GM18909 (cell line): ENCODE data around the gene CUL4B.
A peak's percentile ranks its signal among the peaks of the same experiment; 100 is the strongest.
"Not testable (repeated sequence)": the region's sequence is repeated elsewhere in the genome, so short reads cannot be mapped to it uniquely, and the experiment has no call there.

Source experiments
- ATAC-seq: cut with Tn5 transposase; IDR thresholded peaks from one replicate; pipeline ENCODE4 v1.9.1; 2021; ENCODE audit warnings: mild to moderate bottlenecking; ENCODE audit not compliant: unreplicated experiment, poor library complexity

Gene CUL4B

DNA sequence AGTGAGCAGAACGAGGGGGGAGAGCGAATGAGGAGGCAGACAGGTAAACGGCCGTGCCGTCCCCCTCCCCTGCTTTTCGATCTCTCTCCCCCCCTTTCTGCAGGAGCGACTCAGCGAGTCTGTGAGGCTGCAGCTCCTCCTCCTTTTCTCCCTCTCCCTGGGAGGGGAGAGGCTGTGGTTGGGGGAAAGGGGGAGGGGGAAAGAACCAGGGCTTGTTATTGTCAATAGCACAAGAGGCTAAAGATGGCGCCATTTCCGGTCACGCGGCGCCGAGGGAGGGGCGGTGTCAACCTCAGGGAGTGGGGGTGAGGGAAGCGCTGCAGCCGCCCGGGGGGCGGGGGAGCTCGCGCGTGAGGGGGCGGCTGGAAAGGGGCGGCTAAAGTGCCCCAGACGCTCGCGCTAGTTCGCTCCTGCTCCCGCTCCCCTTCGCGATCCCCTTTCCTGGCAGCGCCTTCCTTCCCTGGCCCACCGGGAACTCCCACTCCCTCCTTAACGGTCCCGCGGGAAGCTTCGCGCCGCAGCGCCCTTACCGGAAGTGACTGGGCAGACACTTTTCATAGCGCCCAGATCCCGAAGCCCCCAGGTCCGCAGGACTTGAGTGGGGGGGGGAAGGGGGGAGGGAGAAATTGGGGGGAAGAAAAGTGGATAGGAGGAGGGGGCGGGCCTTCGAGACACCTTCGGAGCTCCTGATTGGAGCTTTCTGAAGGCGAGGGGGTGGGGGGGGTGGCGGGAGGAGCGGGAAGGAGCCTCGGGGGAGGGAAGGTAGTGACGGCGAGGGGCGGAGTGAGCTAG lies at the start of gene CUL4B:
Gene CUL4B, minus strand, starts transcription at position 121 of the 792 bp plus-strand sequence. CDS start 324 bp downstream, outside the sequence.
- peak; percentile 83 for ATAC-seq

DNA sequence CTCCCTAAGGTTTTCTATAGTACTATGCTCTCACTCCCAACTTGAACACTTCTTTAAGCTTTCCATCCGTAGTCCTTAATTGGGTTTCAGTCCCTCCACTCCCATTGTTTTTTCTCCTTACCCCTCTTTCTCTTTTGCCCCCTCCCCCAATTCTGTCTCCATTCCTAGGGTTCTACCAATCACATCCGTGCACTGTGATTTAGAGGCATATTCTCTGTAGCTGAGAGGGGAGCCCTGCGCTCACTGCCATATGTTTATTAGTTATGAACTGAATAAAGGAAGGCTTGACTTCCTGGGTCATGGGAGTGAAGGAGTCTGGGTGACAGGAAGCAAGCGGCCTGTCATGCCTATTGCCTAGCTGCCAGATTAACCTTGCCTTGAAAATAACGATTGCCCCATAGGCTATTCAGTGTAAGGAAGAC lies 43.6 kb upstream of the CUL4B start:
- peak; percentile 62 for ATAC-seq

DNA sequence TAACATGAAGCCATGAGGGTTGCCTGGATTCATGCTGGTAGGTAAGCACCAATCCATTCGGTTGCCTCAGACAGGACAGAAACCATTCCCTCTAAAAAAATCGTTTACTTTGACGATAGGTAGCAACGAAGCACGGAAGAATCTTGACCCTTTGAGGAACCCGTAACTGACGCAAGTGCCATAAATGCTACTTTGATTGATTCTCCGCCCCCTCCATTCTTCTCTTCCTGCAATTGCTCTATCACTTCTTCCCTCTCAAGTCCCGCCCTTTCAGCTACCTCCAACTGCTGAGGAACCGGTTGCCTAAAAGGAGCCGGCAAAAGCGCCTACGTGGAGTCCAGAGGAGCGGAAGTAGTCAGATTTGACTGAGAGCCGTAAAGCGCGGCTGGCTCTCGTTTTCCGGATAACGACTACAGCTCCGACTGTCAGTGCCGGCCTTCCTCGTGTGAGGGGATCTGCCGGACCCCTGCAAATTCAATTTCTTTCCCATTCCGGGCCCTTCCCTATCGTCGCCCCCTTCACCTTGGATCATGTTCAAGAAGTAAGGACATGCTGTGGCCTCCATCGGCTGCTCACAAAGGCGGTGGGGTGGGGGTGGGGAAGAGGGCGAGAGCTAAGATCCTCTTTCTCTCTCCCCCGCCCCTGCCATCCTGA lies 43.1 kb upstream of the CUL4B start, which contains the start of gene MCTS1:
Gene MCTS1, plus strand, starts transcription at position 395 of the 654 bp plus-strand sequence. Its CDS starts 136 bp downstream, at position 531.
- ATAC-seq, result peak; percentile 93

DNA sequence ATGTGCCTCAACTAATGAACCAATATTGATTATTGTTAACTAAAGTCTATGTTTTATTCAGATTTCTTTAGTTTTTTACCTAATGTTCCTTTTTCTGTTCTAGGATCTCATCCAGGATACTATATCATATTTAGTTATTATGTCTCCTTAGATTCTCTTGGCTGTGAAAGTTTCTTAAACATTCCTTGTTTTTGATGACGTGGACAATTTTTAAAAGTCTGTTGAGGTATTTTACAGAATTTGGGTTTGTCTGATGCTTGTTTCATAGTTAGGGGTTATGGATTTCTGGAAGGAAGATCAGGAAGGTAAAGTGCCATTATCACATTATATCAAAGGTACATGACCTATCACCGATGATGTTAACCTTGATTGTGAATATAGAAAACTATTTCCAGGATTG lies 24.9 kb upstream of the CUL4B start:
- ATAC-seq, result no peak

DNA sequence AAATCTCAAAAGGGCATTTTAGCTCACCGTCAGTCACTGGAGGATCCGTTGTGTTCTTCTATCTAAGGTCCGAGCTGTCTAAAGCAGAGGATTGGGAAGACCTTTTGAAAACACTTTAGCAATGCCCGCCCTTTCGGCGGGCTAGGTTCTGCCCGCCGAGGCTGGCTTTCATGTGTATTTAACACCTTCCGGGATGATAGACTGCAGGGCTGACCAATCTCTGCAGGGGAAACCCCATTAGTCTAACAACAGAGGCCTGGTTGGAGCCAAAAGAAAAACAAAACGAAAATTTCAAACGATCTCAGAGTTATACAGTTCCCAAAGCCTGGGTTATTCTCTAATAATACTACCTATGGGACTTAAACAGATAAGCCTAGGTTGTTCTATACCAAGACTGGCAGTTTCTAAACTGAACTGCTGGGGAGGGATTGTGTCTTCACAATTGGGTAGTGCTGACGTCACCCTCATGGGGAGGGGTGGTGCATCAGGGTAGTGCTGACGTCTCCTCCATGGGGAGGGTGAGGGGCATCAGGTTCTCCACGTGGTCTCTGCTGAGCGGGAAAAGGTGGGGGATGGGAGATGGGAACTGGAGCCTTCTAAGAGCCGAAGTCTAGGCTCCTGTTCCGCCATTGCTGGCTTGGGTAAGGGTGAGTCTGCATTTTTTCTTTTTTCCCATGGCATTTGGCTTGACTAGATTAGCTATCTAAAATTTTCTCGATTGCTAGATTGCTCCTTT lies 14.8 kb upstream of the CUL4B start:
- ATAC-seq, result no peak

DNA sequence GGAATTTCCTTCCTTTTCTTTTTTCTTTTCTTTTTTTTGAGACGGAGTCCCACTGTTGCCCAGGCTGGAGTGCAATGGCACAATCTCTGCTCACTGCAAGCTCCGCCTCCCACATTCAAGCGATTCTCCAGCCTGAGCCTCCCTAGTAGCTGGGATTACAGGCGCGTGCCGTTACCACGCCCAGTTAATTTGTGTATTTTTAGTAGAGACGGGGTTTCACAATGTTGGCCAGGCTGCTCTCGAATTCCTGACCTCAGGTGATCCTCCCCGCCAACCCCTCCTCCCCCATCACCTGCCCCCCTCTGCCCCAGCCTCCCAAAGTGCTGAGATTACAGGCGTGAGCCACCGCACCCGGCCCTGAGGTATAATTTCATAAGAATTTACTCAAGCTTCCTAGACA lies 13.0 kb upstream of the CUL4B start:
- not testable (repeated sequence) for ATAC-seq

DNA sequence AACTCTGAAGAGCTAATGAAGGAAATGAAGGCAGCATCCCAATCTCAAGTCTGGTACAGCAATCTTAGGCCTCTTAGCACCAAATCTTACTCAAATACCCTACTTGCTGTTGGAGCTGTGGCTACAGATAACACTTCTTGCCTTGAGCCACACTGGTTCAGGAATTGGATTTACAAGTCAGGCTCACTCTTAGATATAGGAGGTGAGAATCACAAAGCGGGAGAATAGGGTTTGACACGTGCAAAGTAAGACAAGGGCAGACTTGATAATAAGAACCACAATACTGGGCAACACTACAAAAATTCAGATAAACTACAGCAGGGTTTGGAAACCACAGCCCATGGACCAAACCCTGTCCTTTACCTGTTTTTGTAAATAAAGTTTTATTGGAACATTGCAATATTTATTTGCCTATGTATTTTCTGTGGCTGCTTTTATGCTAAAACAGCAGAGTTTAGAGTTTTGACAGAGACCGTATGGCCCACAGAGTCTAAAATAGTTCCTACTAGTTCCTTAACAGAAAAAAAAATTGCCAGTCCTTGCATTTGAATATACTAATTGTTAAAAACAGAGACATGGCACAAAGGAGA lies 9.3 kb upstream of the CUL4B start:
- no peak for ATAC-seq

DNA sequence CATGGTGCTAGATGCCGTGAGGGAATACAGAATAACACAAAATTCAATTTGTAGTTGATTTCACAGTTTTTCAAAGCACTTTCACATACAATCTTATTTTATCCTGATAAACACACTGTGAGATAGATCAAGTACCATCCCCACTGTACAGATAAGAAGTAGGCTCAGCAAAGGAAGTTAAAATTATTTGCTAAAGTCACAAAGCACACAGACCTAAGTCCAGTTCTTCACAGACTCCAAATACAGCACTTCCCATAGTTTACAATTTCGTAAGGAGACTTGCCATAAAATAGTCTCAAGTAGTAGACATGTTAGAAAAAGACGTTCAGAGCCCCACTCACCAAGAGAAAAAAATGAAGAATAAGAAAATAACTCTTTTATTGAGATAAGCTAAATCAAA lies 7.8 kb upstream of the CUL4B start:
- ATAC-seq, result no peak

DNA sequence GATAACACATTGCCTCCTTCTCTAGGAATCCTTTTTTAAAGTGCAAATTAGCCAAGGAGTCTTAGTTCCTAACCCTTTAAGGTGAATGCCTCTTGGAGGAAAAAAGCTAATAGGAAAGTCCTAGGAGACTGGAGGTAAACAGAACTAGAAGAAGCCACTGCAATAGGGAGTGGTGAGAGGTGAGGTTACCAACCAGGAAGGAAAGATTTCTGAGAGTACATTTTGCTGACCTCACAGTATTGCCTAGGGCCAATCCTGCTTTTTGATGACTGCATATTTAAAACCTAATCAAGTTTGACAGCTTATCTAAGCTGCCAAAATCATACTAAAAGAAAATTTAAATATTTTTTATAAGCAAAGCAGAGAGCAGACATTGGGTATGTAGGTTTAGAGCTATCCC lies 7.3 kb upstream of the CUL4B start:
- no peak for ATAC-seq

DNA sequence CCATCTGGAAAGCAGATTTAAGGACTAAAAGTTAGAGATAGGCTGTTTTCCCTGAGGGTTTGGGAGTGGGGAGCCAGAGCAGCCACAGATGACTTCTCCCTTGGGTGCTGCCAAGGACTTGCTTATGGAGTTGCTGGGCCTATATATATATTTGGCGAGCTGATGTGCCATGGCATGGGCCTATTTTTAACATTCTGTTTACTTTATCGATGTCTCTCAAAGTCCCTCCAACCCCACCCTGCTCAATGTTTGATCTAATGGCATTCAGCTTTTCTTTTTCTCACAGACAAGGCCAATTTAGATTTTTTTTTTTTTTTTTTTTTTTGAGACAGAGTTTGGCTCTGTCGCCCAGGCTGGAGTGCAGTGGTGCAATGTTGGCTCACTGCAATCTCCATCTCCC lies 6.1 kb upstream of the CUL4B start:
- ATAC-seq, result no peak

DNA sequence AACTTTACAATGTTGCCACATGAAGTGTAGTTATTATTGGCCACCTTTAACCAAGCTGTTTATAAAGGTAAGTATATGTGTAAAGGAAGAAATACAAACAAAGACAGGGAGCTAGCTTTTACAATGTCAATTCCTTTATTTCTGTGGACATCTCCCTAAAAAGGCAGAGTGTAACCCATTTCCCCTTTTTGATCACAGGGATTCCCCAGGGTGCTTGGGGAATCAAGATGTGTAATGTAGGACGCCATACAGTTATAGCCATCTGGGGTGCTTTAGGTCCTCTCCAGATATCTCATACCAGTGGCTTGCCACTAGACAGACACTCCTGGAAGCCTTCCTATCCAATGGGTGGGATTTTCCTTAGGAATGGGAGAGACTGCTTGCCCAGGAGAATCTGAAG lies 4.2 kb upstream of the CUL4B start:
- no peak for ATAC-seq

DNA sequence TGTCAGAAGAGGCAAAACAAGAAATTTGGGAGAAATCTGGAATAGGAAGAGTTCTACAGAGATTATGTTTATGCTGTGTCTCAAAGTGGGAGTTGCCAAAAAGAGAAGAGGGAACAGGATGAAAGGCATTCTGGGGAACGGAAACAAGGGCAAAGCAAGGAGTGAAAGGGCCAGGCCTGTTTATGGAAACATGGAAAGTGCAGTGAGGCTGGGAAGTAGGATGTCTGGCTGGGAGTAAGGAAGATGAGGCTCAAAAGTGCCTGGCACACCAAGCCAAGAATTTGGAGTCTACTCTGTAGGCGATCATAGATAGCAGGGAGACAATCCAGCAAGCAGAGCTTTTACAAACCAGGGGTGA lies 1.8 kb upstream of the CUL4B start:
- no peak for ATAC-seq

DNA sequence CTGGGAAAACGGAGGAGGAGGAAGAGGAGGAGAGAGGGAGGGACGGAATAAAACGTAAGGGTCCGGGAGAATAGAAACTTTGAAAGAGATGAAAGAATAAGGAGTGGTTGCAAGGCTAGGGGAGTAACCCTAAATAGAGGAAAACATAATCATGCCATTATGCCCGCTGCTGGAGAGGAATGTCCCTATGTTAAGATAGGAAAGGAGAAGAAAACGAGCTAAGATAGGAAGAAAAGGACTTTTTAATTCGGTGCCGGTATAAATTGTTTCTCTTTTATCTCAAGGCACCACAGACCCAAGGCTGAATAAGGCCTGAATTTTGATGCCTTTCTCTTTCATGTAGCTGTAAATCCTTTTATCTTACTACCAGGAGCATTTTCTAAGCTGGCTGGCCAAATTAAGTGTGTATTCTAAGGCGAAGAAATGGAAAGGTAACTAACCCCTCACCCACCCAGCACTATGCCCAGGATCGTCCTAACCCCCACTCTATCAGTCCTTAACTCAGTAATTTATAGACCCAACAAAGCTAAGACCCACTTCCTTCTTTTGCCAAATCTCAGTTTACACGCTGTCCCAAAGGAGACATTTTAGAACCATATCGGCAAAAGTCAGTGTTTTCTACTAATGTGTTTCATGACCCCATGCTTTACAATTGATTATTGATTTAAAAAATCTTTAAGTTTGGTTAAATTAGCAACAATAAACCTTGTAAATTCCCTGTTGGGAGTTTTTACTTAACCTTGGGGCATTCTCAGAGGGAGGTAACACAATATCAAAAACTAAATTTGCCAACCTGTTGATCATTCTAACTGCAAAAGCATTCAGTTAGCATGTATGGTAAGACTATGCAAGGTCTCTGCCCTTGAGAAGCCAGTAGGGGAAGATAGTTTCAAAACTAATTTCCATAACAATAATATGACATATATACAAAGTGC lies 1.1 kb upstream of the CUL4B start:
- no peak for ATAC-seq

DNA sequence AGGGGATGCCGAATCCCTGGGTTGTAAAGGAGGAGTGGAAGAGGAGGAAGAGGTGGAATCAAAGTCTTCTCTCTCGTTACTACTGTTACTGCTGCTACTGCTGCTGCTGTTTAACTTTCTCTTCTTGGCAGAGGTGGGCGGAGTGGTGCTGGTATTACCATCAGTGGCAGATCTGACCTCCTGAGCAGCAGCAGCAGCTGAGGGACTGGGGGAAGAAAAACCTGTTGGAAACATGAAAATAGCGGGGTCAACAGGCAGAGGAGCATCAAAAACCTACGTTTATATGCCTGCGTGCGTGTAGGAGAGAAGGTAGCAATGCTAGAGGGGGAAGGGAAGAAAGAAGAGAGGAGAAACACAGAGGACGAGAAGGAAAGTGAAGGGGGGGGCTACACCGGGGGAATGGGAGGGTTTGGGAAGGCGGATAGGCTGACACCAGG lies 339 bp downstream of the CUL4B start:
- peak; percentile 44 for ATAC-seq

DNA sequence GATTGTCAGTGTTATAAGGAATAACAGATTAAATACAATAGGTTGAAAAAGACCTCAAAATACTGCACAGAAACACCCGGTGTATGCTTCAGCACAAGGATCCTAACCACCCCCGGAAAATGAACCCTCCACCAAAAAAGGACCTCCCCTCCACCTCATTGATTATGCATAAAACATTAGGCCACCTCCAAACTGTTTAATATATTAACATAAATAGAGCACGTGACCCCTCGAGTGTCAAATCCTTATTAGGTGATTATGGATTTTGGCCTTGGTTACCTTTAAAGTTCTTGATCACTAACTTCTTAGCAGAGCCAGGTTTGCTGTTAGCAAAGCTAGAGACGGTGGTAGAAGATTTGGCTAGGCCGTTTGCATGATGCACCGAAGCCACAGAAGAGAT lies 958 bp downstream of the CUL4B start:
- ATAC-seq, result peak; percentile 18

DNA sequence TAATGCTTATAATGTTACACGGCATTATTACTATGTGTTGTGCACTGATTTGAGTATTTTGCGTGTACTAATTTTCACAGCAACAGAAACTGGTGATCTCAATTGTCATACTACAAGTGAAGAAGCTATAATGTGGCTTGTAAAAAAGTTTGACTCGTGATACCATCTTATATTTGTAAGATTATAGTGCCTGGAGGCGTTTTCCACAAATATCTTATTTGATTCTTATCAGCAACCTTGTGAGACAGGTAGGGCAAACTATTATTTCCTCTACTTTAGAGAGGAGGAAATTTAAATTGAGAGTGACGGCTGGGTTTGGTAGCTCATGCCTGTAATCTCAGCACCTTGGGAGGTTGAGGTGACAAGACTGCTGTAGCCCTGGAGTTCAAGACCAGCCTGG lies 4.5 kb downstream of the CUL4B start:
- no peak for ATAC-seq

DNA sequence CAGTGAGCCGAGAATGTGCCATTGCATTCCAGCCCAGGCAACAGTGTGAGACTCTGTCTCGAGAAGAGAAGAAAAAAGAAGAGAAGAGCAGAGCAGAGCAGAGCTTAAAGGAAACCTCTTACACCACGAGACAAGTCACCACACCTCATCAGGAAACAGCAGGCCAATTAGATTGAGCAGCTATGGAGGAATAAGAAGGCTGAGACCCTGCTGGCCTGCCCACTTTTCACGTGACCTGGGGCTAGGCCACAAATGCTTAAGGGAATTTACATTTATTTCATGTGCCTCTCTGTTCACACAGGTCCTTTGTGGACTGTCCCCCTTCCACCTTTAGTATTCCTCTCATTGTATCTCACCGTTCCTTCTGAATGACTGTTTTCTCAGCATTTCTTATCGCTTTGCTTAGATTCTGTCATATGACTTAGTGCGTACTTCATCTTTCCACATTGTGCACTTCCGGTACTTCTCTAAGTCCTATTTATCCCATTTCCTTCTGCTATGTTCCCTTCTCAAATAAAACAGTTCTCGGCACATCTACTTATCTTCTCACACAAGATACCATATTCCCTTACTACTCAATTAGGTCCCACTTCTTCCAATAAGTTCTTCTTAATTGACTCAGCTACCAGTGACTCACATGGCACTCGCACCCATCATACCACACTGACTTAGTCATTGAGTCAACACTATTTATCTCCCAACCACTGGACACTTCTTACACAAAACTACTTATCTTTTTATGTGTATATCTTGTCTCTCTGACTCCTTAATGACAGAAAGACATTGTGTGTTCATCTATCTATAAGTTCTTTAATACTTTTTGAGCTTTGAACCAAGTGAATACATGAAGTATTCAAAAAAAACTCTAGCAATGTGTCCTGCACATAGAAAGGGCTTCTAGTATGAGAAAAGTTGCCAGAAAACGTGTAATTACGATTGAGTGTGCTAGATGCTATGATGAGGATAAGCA lies 11.0 kb downstream of the CUL4B start:
- ATAC-seq, result no peak

DNA sequence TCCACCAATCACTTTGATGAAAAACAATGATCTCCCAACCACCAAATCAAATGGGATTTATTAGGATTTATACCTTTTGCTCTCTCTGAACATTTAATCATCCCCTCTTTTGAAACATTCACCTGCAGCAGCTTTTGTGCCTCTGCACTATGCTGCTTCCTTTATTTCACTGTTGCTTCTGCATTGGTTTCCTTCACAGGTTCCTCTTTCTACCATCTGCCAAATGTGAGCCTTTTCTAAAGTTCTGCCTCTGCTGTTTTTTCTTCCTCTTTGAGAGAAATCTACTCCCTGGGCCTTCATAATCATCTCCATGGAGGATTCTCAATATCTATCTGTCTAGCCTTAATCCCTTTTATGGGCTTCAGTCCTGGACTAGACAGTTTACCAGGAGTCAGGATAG lies 24.7 kb downstream of the CUL4B start:
- ATAC-seq, result no peak
